LNCaP clone FGC (cell line): ENCODE measurements around the gene PDLIM4.

Experiments
- DNase-seq: peaks from one replicate; pipeline ENCODE4 v3.0.0-alpha.2; 2011; ENCODE audit warnings: low read depth
- H3K4me3 ChIP-seq: 2 replicates; pipeline ENCODE4 v1.5.1; 2011; ENCODE audit warnings: mild to moderate bottlenecking, low read depth, low read length, control low read depth
- TF ChIP-seq, protein P1 (sequence below): IDR thresholded peaks from 2 replicates; pipeline ENCODE4 v1.5.1; 2012; ENCODE audit warnings: mild to moderate bottlenecking; ENCODE audit not compliant: control insufficient read depth, insufficient read depth; ENCODE audit errors: extremely low read depth

The PDLIM4 gene

GRCh38 chr5:132303589-132303988, 46.1 kb downstream of the PDLIM4 start:
- TF ChIP-seq, protein P1, sequence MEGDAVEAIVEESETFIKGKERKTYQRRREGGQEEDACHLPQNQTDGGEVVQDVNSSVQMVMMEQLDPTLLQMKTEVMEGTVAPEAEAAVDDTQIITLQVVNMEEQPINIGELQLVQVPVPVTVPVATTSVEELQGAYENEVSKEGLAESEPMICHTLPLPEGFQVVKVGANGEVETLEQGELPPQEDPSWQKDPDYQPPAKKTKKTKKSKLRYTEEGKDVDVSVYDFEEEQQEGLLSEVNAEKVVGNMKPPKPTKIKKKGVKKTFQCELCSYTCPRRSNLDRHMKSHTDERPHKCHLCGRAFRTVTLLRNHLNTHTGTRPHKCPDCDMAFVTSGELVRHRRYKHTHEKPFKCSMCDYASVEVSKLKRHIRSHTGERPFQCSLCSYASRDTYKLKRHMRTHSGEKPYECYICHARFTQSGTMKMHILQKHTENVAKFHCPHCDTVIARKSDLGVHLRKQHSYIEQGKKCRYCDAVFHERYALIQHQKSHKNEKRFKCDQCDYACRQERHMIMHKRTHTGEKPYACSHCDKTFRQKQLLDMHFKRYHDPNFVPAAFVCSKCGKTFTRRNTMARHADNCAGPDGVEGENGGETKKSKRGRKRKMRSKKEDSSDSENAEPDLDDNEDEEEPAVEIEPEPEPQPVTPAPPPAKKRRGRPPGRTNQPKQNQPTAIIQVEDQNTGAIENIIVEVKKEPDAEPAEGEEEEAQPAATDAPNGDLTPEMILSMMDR: no peak
- DNase-seq: no peak
- H3K4me3 ChIP-seq: no peak overlapping the region

- no peak overlapping the region for H3K4me3 ChIP-seq
- TF ChIP-seq, protein P1: no peak
Measured at GRCh38 chr5:132305420-132305819, 47.9 kb downstream of the PDLIM4 start.

DNA sequence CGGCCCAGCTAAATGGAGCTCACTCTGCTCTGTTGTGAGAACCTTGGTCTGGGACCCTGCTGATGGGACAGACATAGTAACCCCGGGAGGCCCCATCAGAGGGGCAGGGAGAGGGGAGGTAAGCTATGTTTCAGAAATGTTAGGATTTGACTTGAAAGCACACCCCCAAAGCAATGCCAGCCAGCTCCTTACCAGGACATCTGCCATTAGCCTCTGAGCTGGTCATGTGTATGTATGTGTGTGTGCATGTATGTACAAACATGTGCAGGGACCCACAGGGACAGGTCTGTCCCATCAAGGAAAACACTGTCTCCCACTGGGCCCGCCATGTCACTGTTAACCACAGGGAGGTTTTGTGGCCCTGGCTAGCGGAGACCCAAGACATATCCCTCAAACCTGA, 51.2 kb downstream of the PDLIM4 start:
- no peak for DNase-seq
- TF ChIP-seq, protein P1: no peak
- H3K4me3 ChIP-seq: no peak overlapping the region

More at GRCh38 chr5:132305420-132305819, 47.9 kb downstream of the PDLIM4 start:
- DNase-seq: no peak

DNA sequence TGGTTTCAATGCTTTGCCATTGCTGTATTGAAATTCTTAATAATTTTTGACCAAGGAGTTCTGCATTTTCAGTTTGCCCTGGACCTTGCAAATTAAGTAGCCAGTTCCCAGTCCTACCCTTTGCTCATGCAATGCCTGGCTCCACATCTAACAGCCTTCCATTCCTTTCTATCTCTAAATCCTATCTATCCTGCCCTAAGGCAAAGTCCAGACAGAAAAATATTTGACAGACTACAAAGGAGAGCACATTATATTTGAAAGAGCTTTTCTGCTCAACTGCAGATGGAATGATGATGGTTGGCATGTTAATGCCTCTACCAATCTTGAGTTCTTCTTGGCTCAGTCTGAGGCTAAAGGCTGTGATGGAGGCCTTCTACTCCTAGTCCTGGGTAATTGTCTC, 52.2 kb downstream of the PDLIM4 start:
- no peak overlapping the region for H3K4me3 ChIP-seq
- DNase-seq: no peak
- TF ChIP-seq, protein P1: no peak

DNA sequence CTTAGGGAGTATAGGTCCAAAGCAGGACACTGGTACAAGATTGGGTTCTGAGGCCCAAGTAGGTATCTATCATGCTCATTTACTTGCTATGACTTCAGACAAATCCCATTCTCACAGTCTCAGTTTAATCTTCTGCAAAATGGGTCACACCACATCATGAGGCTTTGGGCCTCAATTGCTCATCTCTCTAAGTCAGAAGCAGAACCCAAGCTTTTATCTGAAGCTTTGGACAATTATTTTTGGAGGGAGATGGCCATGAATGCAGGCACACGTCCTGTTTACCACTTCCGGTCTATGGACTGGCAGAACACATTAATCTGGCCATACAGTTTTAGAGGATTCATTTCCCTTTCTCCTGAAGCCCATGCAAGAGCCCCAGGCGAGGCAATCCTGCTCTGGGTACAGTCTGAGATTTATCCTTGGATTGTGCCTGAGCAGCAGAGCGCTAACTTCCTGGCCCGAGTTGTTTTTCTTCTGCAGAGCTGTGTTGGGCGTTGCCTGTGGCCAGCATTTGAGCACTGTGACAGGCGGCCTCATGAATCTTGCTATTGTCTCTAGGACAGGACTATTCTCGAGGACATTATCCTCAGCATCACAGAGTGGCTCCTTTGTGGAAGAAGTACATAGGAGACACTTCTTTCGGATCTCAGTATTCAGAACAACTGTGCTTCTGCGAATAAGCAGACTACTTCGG, 52.8 kb downstream of the PDLIM4 start:
- no peak overlapping the region for H3K4me3 ChIP-seq
- no peak for DNase-seq
- TF ChIP-seq, protein P1: no peak

GRCh38 chr5:132313366-132313765, 55.9 kb downstream of the PDLIM4 start:
- DNase-seq: no peak
- TF ChIP-seq, protein P1: no peak
- H3K4me3 ChIP-seq: no peak overlapping the region

- no peak overlapping the region for H3K4me3 ChIP-seq
- TF ChIP-seq, protein P1: no peak
- DNase-seq: no peak
Measured at GRCh38 chr5:132313961-132314432, 56.5 kb downstream of the PDLIM4 start.
